Lung (tissue), 12 donors: ENCODE results near the gene DIP2C. TPM values are rescaled to one million over a fixed set of nuclear protein-coding genes. Genes with fewer than 3 reads are reported as not detected.

ENCODE experiments used
- ATAC-seq: fragments of 200-7000 bp; cut with Tn5 transposase; one replicate; pipeline ENCODE4 v1.9.1; 2020; ENCODE audit warnings: moderate number of reproducible peaks; ENCODE audit not compliant: insufficient read depth, low FRiP score
- DNase-seq, 3 donors: peaks; one replicate each; pipeline ENCODE4 v3.0.0-alpha.2; 2013 to 2017
- H3K27ac ChIP-seq, 2 donors: one replicate each; pipeline ENCODE4 v1.5.1; 2013; ENCODE audit warnings: mild to moderate bottlenecking in 2 of 2, moderate library complexity in 2 of 2, control low read depth in 1 of 2, inconsistent platforms in 1 of 2, low read depth in 1 of 2, low read length in 1 of 2
- H3K27me3 ChIP-seq, 3 donors: one replicate each; pipeline ENCODE4 v1.5.1; 2013; ENCODE audit warnings: low read length in 2 of 3; ENCODE audit not compliant: control insufficient read depth in 3 of 3, insufficient read depth in 3 of 3
- H3K36me3 ChIP-seq, 4 donors: one replicate each; pipeline ENCODE4 v1.5.1; 2013; ENCODE audit warnings: low read length in 4 of 4, mild to moderate bottlenecking in 1 of 4, moderate library complexity in 1 of 4; ENCODE audit not compliant: control insufficient read depth in 4 of 4, insufficient read depth in 4 of 4
- H3K4me1 ChIP-seq, 5 donors: one replicate each; pipeline ENCODE4 v1.5.1; 2013; ENCODE audit warnings: low read length in 5 of 5, mild to moderate bottlenecking in 2 of 5, moderate library complexity in 1 of 5; ENCODE audit not compliant: control insufficient read depth in 5 of 5, insufficient read depth in 5 of 5
- H3K4me3 ChIP-seq: one replicate; pipeline ENCODE4 v1.5.1; 2013; ENCODE audit warnings: mild to moderate bottlenecking, control low read depth, moderate library complexity
- H3K9ac ChIP-seq, 2 donors: one replicate each; pipeline ENCODE4 v1.5.1; 2013; ENCODE audit warnings: low read length in 2 of 2, control low read depth in 1 of 2; ENCODE audit not compliant: insufficient read depth in 1 of 2
- H3K9me3 ChIP-seq, 4 donors: one replicate each; pipeline ENCODE4 v1.5.1; 2013; ENCODE audit warnings: low read length in 3 of 4, mild to moderate bottlenecking in 1 of 4, moderate library complexity in 1 of 4; ENCODE audit not compliant: control insufficient read depth in 4 of 4, insufficient read depth in 3 of 4
- CTCF ChIP-seq: IDR thresholded peaks from 2 replicates; pipeline ENCODE4 v1.5.1; 2012; ENCODE audit warnings: mild to moderate bottlenecking; ENCODE audit errors: control extremely low read depth, extremely low read depth
- WGBS, 2 donors: extraction: QIAGEN DNeasy Blood & Tissue Kit; methylation state at CpG; one replicate each; pipeline ENCODE4 v1.1.7; 2013; 5-methylcytosine and 5-hydroxymethylcytosine counted together
- polyA plus RNA-seq, 2 donors: library from polyadenylated mRNA; stranded (reverse); fragments of 200-250 nt; gene quantifications; one replicate each; pipeline ENCODE4 v1.2.1, GENCODE V29; 2013
- total RNA-seq, 2 donors: library from RNA; depleted of rRNA in 1 of 2; stranded (reverse); fragments of >200 nt in 1 of 2; gene quantifications; one replicate each; pipeline ENCODE4 v1.2.1, GENCODE V29; 2014 to 2021
- donor health status: control.
- donor health status: control.
- donor health status: Bipolar disorder and iron deficiency.
- donor health status: healthy.
- donor health status: DM: yes; HTN: yes; CAD: no.

Gene DIP2C
- total and polyA plus RNA-seq, 4 donors = 3.6 to 20.0 (median 9.5) TPM

GRCh38 chr10:581776-582330 lies 107.6 kb downstream of the DIP2C start:
- H3K27me3 ChIP-seq = no peaks in the 10 kb centered on the region

GRCh38 chr10:580778-581177 lies 108.7 kb downstream of the DIP2C start:
- no peaks in the 10 kb centered on the region for H3K9me3 ChIP-seq
- DNase-seq = no peak
- WGBS, 2 donors = 59 to 68% methylated on average over 6 of the region's 6 CpGs
- no peaks in the 10 kb centered on the region for H3K27me3 ChIP-seq
- no peak overlapping the region for H3K4me3 ChIP-seq
- H3K4me1 ChIP-seq = peaks cover under 1 to 18% (median 5%) of the 10 kb centered on the region in 5 donors
- peak overlapping the region in 1 of 2 donors; percentile 49 for H3K27ac ChIP-seq
- no peak overlapping the region for H3K9ac ChIP-seq
- peak; percentile 79 for ATAC-seq
- H3K36me3 ChIP-seq = no peaks in the 10 kb centered on the region
- no peak for TF ChIP-seq CTCF

More at GRCh38 chr10:581776-582330, 107.6 kb downstream of the DIP2C start:
- no peak for TF ChIP-seq CTCF
- H3K9me3 ChIP-seq = no peaks in the 10 kb centered on the region
- ATAC-seq = no peak
- no peak overlapping the region for H3K4me3 ChIP-seq
- no peaks in the 10 kb centered on the region for H3K36me3 ChIP-seq
- H3K27ac ChIP-seq = no peak overlapping the region
- DNase-seq = no peak
- H3K9ac ChIP-seq = no peak overlapping the region
- H3K4me1 ChIP-seq = peaks cover 0 to 12% (median 0%) of the 10 kb centered on the region in 5 donors
- 87 to 92% methylated on average over 14 of the region's 14 CpGs for WGBS, 2 donors

GRCh38 chr10:576130-576465 lies 113.4 kb downstream of the DIP2C start:
- no peak for TF ChIP-seq CTCF
- DNase-seq = no peak
- Histone ChIP-seq H3K36me3 (no peaks in the 10 kb centered on the region), H3K9me3 (no peaks in the 10 kb centered on the region), H3K27ac (peak overlapping the region in 1 of 2 donors; percentile 17), H3K27me3 (no peaks in the 10 kb centered on the region), H3K9ac (no peak overlapping the region), H3K4me3 (no peak overlapping the region), H3K4me1 (peaks cover 9 to 18% (median 13%) of the 10 kb centered on the region in 5 donors)
- no peak for ATAC-seq
- WGBS, 2 donors = 79 to 86% methylated on average over 10 of the region's 10 CpGs
